Tibial nerve (tissue), 4 donors: ENCODE measurements around the gene RPL19.

Experiments used
- EP300 ChIP-seq, 2 donors: sonication (generic); formaldehyde crosslinking; IDR thresholded peaks; one replicate each; pipeline ENCODE4 v1.6.1; 2017; ENCODE audit warnings: antibody characterized with exemption in 2 of 2, mild to moderate bottlenecking in 1 of 2
- POLR2A ChIP-seq, 2 donors: fragments of 450-650 bp; IDR thresholded peaks; one replicate each; pipeline ENCODE4 v1.6.1; 2017; ENCODE audit warnings: antibody characterized with exemption in 2 of 2, mild to moderate bottlenecking in 2 of 2, moderate library complexity in 2 of 2
- TF ChIP-seq, protein P1 (sequence below), 5 experiments: fragments of 200-600 bp in 3 of 5; fragments of 450-650 bp in 2 of 5; sonication (generic) in 3 of 5; IDR thresholded peaks; one replicate each; pipeline ENCODE4 v1.5.1; 2016 to 2019; ENCODE audit warnings: antibody characterized with exemption in 5 of 5, mild to moderate bottlenecking in 3 of 5, moderate library complexity in 2 of 5

DNA sequence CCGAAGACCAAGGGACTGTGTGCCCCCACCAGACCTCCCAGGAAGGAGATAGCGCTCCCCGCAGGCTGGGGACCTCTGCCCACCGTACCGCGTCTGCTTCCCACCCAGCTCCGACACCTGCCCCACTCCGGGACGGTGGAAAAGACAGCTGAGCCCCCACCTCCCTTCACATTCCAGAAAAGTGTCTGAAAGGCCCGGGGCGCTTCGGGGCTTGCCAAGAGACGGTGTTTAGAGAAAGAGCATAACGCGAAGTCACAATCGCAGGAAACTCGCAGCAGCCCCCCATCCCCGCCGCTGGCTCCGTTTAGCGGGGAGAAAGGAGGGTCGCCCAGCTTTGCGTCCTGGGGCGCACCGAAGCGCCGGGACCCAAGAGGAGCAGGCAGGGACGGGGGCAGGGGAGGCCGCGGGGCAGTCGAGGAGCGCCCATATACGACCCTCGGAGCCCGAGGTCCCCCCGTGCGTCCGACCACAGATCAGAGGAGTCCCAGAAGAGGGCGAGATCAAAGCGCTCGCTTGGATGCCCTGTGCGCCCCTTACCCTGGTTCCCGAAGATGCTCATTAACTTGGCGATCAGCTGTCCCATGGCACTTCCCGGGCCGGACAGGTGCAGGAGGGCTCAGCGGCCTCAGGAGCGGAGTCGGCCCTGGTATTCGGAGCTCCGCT, 34.8 kb upstream of the RPL19 start:
- no peak for TF ChIP-seq POLR2A (IDR thresholded peaks at IDR 0.05)
- TF ChIP-seq, protein P1, sequence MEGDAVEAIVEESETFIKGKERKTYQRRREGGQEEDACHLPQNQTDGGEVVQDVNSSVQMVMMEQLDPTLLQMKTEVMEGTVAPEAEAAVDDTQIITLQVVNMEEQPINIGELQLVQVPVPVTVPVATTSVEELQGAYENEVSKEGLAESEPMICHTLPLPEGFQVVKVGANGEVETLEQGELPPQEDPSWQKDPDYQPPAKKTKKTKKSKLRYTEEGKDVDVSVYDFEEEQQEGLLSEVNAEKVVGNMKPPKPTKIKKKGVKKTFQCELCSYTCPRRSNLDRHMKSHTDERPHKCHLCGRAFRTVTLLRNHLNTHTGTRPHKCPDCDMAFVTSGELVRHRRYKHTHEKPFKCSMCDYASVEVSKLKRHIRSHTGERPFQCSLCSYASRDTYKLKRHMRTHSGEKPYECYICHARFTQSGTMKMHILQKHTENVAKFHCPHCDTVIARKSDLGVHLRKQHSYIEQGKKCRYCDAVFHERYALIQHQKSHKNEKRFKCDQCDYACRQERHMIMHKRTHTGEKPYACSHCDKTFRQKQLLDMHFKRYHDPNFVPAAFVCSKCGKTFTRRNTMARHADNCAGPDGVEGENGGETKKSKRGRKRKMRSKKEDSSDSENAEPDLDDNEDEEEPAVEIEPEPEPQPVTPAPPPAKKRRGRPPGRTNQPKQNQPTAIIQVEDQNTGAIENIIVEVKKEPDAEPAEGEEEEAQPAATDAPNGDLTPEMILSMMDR (IDR thresholded peaks at IDR 0.05): no peak
- no peak for TF ChIP-seq EP300 (IDR thresholded peaks at IDR 0.05)
